GM18499 (cell line): ENCODE measurements around the gene MTM1.
A peak's percentile ranks its signal among the peaks of the same experiment; 100 is the strongest.

Experiments
- ATAC-seq: cut with Tn5 transposase; IDR thresholded peaks from one replicate; pipeline ENCODE4 v1.9.1; 2021; ENCODE audit warnings: moderate number of reproducible peaks; ENCODE audit not compliant: insufficient read depth, unreplicated experiment

The MTM1 gene

DNA sequence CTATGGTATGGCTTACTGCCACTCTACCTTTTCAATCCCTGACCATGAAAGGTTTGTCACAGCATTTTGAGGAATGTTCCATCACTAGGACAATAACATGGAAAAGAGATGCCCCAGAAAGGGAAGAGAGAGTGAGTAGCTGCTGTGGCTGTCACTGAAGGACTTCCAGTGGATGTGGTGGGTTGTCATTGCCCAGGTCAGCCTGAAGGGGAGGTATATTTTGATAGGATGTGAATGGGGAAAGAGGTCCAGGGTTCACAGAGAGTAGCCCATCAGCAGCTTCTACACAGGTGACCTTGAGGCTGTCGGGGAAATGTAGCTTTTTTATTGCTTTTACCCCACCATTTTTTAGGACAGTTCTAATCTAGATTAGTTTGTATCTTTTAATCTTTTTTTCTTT lies 30.8 kb downstream of the MTM1 start:
- no peak for ATAC-seq

DNA sequence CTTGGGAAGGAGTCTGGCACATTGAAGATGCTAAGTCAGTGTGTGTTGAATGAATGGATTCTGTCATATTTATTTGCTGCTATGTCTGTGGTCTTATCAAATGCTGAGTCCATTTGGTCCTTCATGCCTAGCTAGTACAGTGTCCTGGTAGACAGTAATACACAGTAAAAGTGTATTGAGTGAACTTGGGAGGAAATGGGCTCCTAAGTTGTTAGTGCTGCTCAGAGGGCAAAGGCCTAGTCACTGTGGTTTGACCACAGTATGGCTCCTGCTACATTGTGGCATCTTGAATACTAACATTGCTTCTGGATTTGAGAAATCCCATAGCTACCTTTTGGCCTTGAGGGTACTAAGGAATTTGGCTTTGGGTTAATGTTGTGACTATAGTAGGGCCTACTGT lies 33.9 kb downstream of the MTM1 start:
- no peak for ATAC-seq

DNA sequence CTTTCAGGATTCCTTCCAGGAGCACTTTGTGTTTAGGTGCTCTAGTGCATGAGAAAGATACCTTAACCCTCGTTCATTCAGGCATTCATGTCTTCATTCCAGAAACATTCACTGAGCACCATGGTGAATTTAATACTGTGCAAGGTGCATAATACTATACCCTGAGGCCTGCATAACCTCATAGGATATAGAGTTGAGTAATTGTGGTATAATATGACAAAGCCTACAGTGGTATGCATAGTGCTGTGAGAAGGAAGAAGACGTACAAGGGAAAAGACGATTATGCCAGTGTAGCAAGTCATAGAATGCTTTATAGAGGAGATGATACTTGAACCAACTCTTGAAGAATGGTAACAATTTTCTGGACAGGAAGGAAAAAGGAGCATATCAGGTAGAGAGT lies 34.3 kb downstream of the MTM1 start:
- ATAC-seq = no peak

DNA sequence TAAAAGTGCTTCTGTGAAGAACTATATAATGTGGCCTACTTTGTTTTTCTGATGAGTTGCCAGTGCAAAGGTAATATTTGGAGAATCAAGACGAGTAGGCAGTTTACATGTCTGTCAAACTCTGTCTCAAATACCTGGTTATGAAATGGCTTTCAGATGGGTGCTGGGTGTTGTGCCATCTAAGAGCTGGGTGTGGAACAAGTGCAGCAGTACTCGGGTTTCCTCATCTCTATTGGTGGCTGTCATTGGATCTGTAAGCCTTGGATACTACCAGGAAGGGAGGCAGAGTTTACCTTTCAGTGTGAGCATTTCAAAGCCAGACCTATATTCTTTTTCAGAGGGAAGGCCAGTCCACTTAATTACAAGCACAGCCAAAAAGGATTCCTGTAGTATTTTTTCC lies 37.2 kb downstream of the MTM1 start:
- no peak for ATAC-seq

DNA sequence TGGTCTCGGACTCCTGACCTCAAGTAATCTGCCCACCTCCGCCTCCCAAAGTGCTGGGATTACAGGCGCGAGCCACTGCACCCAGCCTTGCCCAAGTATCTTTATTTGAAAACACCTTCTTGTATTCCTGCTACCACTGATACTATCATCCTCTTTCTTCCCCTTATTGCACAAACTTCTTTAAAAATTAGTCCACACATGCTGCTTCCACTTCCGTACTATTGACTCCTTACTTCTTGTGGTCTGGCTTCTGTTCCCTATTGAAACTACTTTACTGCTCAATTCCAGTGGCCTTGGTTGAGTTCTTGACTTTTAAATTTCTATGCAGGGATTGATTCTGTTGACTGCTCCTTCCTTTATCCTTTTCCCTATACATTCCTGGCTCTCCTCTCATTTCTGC lies 38.8 kb downstream of the MTM1 start:
- ATAC-seq = no peak

DNA sequence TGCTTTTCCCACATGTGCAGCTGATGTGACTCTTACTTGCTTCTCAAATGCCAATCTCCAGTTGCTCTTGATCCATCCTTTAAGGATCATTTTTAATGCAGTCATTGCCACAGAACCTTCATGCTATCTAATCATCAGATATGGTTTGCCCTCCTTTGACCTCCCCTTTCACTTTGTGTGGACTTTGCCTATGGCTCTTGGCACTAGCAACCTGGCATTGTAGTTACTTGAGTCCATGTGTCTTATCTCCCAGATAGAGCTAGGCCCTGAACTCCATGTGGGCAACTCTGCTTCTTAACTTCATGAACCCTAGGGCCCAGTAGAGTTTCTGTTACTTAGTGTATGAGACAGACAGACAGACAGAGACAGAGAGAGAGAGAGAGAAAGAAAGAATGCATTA lies 41.6 kb downstream of the MTM1 start:
- no peak for ATAC-seq

DNA sequence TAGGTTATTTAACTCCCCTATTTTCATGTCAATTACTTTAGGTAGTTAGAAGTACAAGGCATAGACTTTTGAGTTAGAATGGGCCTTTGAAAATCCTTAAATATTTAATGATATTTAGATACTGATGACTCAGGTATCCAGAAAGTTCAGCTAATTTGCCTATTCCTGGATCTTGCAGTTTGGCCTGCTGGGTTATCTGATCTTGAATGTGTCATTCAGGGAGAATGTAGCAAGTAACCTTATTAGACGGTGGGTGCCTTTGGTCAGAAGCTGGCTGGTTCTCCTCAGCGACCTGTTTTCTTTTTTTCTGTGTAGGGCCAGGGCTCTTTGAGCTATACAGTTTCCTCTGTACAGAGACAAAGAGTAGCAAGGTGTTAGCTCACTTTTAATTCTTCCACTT lies 42.0 kb downstream of the MTM1 start:
- ATAC-seq = no peak

DNA sequence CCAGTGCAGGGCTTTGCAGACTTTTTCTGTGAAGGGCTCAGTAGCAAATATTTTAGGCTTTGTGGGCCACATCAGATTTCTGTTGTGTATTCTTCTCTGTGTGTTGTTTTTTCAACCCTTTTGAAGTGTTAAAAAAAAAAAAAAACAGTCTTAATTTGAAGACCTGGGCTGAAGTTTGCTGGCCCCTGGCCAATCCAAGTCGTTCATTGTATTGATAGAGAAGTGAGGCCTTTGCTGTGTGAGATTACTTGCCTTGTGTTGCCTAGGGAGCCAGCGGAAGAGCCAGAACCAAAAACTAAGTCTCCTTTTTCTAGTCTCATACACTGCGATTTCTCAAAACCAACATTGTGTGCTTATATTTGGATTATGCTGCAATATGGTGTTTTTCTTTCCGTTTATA lies 46.9 kb downstream of the MTM1 start:
- ATAC-seq = no peak

DNA sequence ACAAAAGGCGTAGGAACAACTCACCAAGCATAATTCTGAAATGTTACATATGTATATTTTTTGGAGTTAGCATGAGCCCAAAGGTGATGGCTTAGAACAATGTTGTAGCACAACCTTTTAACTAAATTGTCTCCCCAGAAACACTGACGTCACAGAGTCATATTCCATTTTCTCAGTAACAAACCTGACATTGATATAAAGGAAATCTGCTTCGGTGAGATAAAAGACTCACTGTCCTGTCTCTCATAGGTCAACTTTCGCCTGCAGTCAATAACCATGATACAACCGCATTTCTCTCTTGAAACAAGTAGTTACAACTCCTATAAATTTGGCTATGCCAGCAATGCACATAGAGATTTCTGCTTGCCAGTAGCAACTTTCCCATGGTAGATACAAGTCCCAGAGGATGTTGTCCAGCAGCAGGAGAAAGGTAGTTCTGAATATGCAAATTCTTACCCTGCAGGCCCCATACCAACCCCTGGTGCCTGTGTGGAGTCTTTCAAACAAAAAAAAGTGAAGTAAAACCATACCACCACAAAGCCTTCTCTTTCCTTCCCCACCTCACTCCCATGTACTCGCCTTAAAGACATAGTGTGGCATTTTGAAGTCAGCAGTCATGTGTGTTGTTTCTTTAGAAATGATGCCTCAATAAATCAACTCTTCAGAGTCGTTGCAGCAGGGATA lies 47.9 kb downstream of the MTM1 start:
- no peak for ATAC-seq

DNA sequence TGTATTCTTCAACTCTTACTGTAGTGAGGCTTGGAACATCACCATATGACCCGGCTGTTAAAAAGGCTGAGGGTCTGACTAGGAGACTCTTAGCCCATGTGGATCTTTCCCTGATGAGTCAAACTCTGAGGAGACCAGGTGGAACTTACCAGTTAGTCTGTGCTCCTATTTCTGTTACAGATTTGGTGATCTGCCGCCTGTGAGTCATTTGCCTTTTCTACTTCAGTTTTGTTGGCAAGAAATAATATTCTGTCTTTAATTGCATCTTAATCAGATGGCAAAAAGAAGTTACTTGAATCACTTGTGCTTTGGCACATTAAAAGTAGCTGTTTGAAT lies 48.4 kb downstream of the MTM1 start:
- ATAC-seq = no peak

DNA sequence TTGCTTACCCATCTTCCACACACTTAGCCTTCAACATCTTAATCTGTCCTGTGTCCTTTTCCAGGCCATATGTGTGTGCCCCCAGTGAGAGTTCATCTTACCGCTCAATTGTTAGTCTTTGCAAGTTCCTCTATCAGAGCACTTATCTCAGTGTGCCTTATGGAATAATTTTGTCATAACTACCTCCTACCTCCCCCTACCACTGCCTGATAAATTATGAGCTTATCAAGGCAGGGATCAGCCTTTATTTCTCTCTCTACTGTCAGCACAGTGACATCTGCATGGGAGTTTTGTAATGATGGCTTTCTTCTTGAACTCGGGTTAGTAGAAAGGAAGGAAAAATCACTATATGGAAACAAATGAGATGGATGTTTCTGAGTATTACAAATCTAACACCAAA lies 53.2 kb downstream of the MTM1 start:
- no peak for ATAC-seq

DNA sequence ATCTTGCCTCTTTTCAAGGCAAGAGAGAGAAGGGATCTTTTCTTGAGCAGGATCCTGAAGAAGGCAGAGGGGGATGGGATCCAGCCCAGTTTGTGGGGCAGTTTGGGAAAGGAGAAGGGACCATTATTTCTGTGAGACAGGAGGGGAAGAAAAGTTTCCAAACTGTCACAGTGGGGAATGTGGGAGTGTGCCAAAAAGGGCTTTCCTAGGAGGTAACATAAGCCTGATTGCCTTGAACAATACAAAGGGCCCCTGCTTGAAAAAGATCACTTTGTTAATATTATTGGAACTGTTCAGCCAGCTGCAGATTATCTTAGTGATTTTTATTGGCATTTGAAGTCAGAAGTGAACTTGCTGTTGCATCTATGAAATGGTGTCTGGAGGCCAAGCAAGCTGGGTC lies 55.2 kb downstream of the MTM1 start:
- no peak for ATAC-seq

DNA sequence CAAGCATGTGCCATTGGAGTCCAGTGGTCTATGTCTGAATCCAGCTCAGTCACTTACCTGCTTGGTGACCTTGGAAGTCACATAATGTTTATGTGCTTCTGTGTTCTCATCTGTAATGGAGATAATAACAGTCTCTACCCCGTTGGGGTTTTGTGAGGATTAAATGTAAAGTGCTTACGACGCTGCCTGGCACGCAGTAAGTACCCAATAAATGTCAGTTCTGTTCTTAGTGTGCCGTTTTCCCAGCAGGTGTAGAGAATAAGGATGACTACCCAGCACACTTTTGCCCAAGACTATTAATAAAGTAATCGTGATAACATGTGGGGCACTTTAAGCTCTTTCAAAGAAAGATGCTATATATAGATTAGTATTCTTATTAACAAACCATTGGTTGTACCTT lies 56.7 kb downstream of the MTM1 start:
- no peak for ATAC-seq

DNA sequence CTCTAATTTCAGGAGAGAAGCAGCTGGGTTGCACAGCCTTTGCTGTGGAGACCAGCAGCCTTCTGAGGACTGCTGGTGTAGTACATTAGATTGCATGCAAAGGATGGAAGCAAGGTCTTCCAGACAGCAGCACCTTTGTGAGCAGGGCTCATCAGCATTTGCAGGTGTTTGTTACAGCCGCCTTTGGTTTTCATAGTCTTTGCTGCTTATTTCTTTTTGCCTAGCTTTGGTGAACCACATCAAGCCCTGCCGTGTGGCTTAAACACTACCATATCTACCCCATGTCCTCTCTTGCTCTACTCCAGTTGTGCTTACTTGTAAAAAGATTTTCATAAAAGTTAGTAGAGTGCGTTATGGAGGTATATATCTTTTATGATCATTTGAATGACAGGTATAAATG lies 57.5 kb downstream of the MTM1 start:
- ATAC-seq = no peak

DNA sequence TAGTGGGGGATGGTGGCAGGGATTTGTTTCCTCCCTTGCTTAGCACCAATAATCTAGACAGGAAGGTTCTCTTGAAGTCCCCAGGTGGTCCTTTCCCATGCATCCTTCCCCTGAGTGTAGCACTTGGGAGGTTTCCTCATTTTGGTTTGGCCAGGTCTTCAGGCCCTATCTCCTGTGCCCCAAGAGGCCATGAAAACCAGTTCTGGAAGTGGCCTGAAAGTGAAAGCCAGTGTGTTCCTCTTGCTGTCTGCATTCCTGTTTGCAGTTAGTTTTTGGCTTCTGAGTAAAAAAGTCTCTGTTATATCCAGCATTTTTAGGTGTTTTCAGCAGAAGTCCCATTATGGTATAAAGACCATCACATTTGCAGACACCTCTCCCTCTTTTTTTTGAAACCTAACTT lies 59.5 kb downstream of the MTM1 start:
- peak; percentile 54 for ATAC-seq

DNA sequence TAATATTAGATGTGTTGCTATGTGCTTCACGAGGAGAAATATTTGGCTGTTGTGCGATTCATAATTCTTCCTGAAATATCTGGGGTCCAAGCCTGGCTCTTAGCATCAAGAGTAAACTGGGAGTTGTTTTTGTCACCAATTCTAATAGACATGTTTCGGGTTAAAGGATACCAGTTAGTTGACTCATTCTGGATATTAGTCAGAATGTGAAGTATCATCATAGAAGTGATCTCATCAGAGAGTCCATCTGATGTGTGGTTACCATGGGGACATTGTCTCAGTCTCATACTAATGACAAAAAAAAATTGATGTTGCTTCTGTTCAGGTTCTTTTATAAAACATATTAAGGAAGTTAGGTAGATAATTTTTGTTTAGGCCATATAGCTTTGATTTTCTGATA lies 67.5 kb downstream of the MTM1 start:
- peak; percentile 98 for ATAC-seq

DNA sequence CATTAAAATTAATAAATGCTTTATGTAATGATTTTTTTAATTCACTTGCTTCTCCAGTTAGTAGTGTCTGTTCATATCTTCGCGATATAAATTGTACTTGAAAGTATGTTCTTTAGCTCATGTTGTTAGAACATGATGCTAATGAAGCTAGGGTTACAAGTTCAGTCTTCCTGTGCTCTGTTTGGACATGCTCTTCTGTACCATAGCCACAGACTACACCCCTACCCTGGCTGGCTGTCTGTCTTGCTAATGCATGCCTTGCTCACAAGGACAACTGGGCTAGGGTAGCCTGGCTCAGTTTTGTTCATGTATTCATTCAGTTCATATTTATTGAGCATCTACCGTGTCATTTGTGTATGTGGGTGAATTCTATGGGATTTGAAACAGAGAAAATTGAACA lies 74.0 kb downstream of the MTM1 start:
- no peak for ATAC-seq

DNA sequence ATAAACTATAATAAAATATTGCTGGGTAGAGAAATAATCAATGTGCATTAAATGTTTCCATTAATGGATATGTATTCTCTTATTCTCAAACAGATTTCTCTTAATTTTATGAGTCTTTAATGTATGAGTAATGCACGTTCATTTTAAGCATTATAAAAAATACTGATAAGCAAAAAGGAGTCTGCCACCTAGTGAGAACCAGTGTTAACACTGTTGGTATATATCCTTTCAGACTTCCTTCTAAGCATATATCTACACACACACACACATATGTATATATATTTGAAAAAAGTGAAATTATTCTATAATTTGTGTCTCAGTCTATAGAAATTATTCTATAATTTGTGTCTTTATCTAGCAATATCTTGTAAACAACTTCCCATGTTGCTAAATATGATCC lies 74.8 kb downstream of the MTM1 start:
- no peak for ATAC-seq

DNA sequence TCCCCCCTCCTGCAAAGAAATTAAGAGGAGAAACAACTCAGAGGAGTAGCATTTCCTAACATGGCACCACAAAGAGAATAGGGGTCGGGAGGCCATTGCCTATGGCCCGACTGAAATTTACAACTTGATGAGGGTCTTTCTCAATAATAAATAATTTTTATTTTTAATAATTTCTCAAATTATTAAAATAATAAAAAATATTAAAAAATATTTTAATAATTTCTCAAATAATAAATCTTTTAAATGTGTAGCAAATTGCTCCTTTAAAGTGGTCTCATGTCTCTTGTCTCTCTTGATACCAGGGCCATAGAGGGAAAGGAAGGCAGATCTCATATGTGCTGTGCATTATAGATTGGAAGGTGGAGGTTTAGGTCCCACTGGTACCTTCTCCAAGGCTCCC lies 75.5 kb downstream of the MTM1 start:
- ATAC-seq = no peak

DNA sequence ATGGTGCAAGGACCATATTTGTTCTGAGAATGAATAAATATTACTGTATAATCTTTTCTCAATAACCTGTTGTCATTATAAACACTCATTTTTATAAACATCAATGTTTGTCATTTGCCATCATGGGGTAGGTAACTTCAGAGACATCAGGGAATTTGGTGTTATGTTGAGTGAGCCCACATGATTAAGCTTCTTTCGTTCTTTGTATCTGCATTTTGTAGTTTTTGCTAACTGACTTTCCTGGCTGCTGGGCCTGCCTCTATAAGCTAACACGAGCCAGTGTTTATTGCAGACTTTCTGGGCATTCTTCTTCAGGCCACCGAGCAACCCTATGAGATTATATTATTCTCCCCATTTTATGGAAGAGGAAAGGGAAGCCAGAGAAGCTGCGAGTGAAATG lies 76.0 kb downstream of the MTM1 start:
- ATAC-seq = no peak

DNA sequence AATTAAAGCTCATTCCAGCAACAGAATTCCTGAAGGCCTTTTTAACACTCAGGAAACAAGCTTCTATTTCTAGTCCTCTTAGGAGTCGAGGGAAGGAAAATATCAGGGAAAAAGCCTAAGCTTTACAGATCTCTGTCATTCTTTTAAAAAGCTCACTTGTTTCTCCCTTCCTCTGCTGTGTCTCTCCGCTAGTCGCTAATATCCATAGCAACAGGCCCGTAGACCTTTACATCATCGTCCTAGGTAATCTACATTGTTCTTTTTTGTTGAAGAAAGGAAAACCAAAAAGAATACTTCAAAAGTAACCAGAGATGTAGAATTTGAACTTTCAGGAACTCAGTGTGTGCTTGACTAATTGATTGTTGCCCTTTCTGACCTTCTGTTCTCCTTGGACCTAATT lies 78.9 kb downstream of the MTM1 start:
- no peak for ATAC-seq

DNA sequence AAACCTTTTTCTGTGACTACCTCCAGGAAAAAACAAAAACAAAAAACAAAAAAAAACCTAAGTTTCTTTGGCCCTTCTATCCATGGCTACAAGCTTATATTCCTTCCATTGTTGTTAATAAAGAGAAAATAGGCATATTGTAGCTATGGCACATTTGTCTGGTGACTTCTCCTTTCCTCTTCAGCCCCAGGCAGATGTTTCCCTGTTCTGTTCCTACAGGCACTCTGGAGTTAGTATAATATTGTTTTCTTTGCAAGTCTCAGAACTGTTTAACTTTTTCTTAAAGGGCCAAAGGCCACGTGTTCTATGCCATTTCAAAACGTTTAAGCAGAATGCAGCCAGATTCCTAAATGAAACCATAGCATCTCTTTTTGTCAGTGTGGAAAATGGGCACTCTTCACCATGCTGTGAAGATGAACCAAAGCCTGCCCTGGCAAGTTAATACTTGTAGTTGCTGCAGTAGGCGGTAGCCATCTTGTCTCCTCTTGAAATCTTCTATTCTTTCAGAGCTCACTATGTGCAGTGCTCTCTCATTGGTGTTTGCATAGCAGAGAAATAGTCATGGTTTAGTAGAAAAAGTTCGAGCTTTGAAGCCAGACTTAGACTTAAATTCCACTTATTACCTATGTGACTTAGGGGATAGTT lies 80.0 kb downstream of the MTM1 start:
- ATAC-seq = no peak
